KOPT-K1 (cell line): Measurements from ENCODE around the gene FANCF.

Experiments used
- H3K27ac ChIP-seq: fragments of 200-600 bp; sonication (generic); 2 replicates; pipeline ENCODE4 v1.5.1; 2016; ENCODE audit warnings: antibody characterized with exemption, mild to moderate bottlenecking, low read depth, low read length; ENCODE audit not compliant: poor library complexity, severe bottlenecking
- H3K36me3 ChIP-seq: fragments of 200-600 bp; sonication (generic); 2 replicates; pipeline ENCODE4 v1.5.1; 2017; ENCODE audit warnings: antibody characterized with exemption, mild to moderate bottlenecking, low read length, moderate library complexity; ENCODE audit not compliant: insufficient read depth
- H3K9me3 ChIP-seq: fragments of 200-600 bp; sonication (generic); 2 replicates; pipeline ENCODE4 v1.5.1; 2017; ENCODE audit warnings: antibody characterized with exemption, low read length, mild to moderate bottlenecking; ENCODE audit not compliant: insufficient read depth, poor library complexity, severe bottlenecking

Gene FANCF

GRCh38 chr11:22635689-22636088 is 10.1 kb upstream of the FANCF start:
- Histone ChIP-seq H3K9me3 (no peaks in the 10 kb centered on the region), H3K36me3 (no peaks in the 10 kb centered on the region), H3K27ac (no peak overlapping the region)

DNA sequence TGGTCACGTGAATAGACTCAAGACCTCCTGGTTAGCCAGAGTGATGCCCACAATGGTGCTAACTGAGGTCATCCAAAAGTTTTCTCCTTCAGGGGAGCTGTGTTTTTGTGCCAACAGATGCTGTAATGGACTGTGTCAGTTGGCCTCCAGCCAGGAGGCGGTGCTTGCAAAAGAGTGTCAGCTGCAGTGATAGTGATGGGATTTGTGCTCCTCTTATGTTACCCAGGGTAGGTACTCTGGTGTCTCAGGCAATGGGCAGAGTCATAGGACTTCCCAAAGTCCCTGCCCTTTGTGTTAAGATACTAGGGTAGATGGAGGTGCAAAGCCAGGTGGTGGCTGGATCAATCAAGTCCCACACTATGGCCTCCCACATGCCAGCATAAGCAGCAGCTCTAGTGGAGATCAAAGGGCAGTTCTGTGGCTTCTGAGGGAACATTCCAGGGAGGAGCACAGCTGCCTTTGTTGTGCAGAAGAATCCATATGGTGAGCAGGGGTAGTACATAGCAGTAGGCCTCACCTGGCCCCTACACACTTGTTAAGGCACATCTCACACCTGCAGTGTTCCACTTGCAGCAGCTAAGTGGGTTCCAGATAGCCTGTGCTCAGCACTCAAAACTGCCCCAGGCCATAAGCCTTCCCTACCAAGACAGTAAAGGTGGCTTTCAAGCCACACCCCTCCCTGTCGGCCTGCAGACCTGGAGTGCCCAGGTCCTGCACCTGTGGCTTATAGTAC is 9.4 kb upstream of the FANCF start:
- no peak overlapping the region for H3K27ac ChIP-seq
- no peaks in the 10 kb centered on the region for H3K9me3 ChIP-seq
- no peaks in the 10 kb centered on the region for H3K36me3 ChIP-seq

GRCh38 chr11:22633354-22633902 is 7.8 kb upstream of the FANCF start:
- H3K9me3 ChIP-seq: no peaks in the 10 kb centered on the region
- H3K27ac ChIP-seq: no peak overlapping the region

GRCh38 chr11:22627421-22627820 is 1.8 kb upstream of the FANCF start:
- peaks cover 10% of the 10 kb centered on the region; the same call in 1 of the 2 replicates for H3K36me3 ChIP-seq
- H3K27ac ChIP-seq: no peak overlapping the region
- no peaks in the 10 kb centered on the region for H3K9me3 ChIP-seq

More at GRCh38 chr11:22633354-22633902, 7.8 kb upstream of the FANCF start:
- no peaks in the 10 kb centered on the region for H3K36me3 ChIP-seq

- H3K36me3 ChIP-seq: peaks cover 12% of the 10 kb centered on the region; the same call in 1 of the 2 replicates
- no peak overlapping the region for H3K27ac ChIP-seq
- H3K9me3 ChIP-seq: no peaks in the 10 kb centered on the region
Measured at GRCh38 chr11:22626573-22627239, 1.1 kb upstream of the FANCF start.

- Histone ChIP-seq H3K27ac (peak overlapping the region; percentile 74), H3K36me3 (peaks cover 21% of the 10 kb centered on the region), H3K9me3 (no peaks in the 10 kb centered on the region)
Measured at GRCh38 chr11:22624742-22625447, 728 bp downstream of the FANCF start.

GRCh38 chr11:22617868-22618267 is 7.8 kb downstream of the FANCF start:
- no peaks in the 10 kb centered on the region for H3K9me3 ChIP-seq
- no peak overlapping the region for H3K27ac ChIP-seq
- H3K36me3 ChIP-seq: peaks cover 14% of the 10 kb centered on the region

- no peak overlapping the region for H3K27ac ChIP-seq
- no peaks in the 10 kb centered on the region for H3K9me3 ChIP-seq
- H3K36me3 ChIP-seq: no peaks in the 10 kb centered on the region
Measured at GRCh38 chr11:22603933-22604332, 21.7 kb downstream of the FANCF start.

DNA sequence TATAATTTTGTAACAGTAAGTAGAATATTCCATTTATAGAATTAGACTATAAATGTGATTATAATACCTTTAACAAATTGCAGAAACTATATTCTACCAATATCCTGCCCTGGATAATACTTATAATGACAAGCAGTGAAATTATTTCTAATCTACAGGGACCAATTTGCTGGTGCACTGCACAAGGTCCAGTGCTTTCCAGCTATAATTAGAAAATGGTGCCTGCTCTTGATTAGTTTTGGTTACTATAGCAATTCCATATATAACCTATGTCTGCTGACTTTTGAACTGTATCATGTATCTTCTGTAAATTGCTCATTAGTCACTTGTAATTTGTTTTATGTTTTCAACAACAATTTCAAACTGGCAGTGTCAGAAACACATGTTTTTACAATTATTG is 23.1 kb downstream of the FANCF start:
- H3K27ac ChIP-seq: no peak overlapping the region
- no peaks in the 10 kb centered on the region for H3K36me3 ChIP-seq
- no peaks in the 10 kb centered on the region for H3K9me3 ChIP-seq

- H3K9me3 ChIP-seq: no peaks in the 10 kb centered on the region
- no peak overlapping the region for H3K27ac ChIP-seq
- H3K36me3 ChIP-seq: no peaks in the 10 kb centered on the region
Measured at GRCh38 chr11:22599458-22599857, 26.2 kb downstream of the FANCF start.

GRCh38 chr11:22597062-22597461 is 28.6 kb downstream of the FANCF start:
- H3K27ac ChIP-seq: no peak overlapping the region
- no peaks in the 10 kb centered on the region for H3K9me3 ChIP-seq
- no peaks in the 10 kb centered on the region for H3K36me3 ChIP-seq

DNA sequence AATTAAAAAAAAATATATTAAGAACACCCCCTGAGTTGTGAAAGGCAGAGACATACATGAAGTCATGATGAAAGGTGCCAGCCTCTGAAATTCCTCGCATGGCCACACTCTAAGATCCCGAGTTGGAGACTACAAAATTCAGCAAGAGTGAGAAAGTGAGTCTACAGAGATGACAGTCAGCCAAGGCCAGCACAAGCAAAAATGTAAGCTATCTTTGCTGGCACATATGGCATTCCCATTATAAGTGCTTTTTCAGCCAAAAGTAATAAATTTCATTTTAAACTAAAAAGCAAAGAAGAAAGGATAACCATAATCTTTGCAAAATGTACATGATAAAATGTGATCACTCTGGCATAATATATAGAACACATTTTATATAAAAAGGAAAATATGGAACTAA is 40.6 kb downstream of the FANCF start:
- no peaks in the 10 kb centered on the region for H3K9me3 ChIP-seq
- no peak overlapping the region for H3K27ac ChIP-seq
- no peaks in the 10 kb centered on the region for H3K36me3 ChIP-seq

GRCh38 chr11:22583963-22584492 is 41.6 kb downstream of the FANCF start:
- H3K9me3 ChIP-seq: no peaks in the 10 kb centered on the region
- no peak overlapping the region for H3K27ac ChIP-seq
- H3K36me3 ChIP-seq: no peaks in the 10 kb centered on the region

DNA sequence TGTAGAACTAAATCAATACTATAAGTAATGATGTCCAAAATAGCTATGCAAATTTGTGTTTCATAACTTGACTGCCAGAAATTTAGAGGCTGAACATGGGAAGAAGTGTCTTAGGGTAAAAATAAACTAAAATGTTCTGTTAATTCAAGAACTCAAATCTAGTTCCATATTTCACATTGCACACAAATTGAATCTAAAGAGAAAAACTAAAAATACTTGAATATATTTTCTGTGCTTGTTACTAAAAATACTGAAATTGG is 43.5 kb downstream of the FANCF start:
- Histone ChIP-seq H3K36me3 (no peaks in the 10 kb centered on the region), H3K9me3 (no peaks in the 10 kb centered on the region)

More for the DNA sequence above, 43.5 kb downstream of the FANCF start:
- H3K27ac ChIP-seq: no peak overlapping the region
